GM19463 (cell line): ENCODE data around the gene RAPGEF1.

ENCODE experiments used
- ATAC-seq: cut with Tn5 transposase; IDR thresholded peaks from one replicate; pipeline ENCODE4 v1.9.1; 2021; ENCODE audit warnings: mild to moderate bottlenecking, moderate library complexity; ENCODE audit not compliant: unreplicated experiment

RAPGEF1 gene

GRCh38 chr9:131591845-131592208 lies 148.0 kb downstream of the RAPGEF1 start:
- no peak for ATAC-seq

- no peak for ATAC-seq
Observed at GRCh38 chr9:131590907-131591844, 148.7 kb downstream of the RAPGEF1 start.

- no peak for ATAC-seq
Observed at GRCh38 chr9:131590449-131590848, 149.4 kb downstream of the RAPGEF1 start.

- ATAC-seq, result no peak
Observed at GRCh38 chr9:131589993-131590392, 149.9 kb downstream of the RAPGEF1 start.

GRCh38 chr9:131589124-131589711 lies 150.7 kb downstream of the RAPGEF1 start:
- no peak for ATAC-seq

GRCh38 chr9:131588396-131588795 lies 151.5 kb downstream of the RAPGEF1 start:
- ATAC-seq, result no peak

- no peak for ATAC-seq
Observed at GRCh38 chr9:131587906-131588305, 152.0 kb downstream of the RAPGEF1 start.

- ATAC-seq, result no peak
Observed at GRCh38 chr9:131587331-131587730, 152.5 kb downstream of the RAPGEF1 start.

GRCh38 chr9:131585375-131585774 lies 154.5 kb downstream of the RAPGEF1 start:
- no peak for ATAC-seq

GRCh38 chr9:131584858-131585257 lies 155.0 kb downstream of the RAPGEF1 start:
- ATAC-seq, result no peak

- ATAC-seq, result no peak
Observed at GRCh38 chr9:131583836-131584555, 155.9 kb downstream of the RAPGEF1 start.

GRCh38 chr9:131583337-131583645 lies 156.6 kb downstream of the RAPGEF1 start:
- ATAC-seq, result no peak

- ATAC-seq, result no peak
Observed at GRCh38 chr9:131582466-131583336, 157.2 kb downstream of the RAPGEF1 start.

- ATAC-seq, result no peak
Observed at GRCh38 chr9:131582056-131582455, 157.8 kb downstream of the RAPGEF1 start.

- ATAC-seq, result no peak
Observed at GRCh38 chr9:131580358-131580757, 159.5 kb downstream of the RAPGEF1 start.

GRCh38 chr9:131579789-131580211 lies 160.1 kb downstream of the RAPGEF1 start:
- ATAC-seq, result no peak

GRCh38 chr9:131578731-131579504 lies 161.0 kb downstream of the RAPGEF1 start:
- ATAC-seq, result peak; percentile 61

GRCh38 chr9:131578021-131578420 lies 161.9 kb downstream of the RAPGEF1 start:
- no peak for ATAC-seq

- ATAC-seq, result no peak
Observed at GRCh38 chr9:131577005-131578000, 162.6 kb downstream of the RAPGEF1 start.
